GM19324 (cell line): ENCODE results near the gene PDGFRB.

Experiments used
- ATAC-seq: cut with Tn5 transposase; IDR thresholded peaks from one replicate; pipeline ENCODE4 v1.9.1; 2021; ENCODE audit warnings: mild to moderate bottlenecking, moderate library complexity; ENCODE audit not compliant: unreplicated experiment, low FRiP score

The PDGFRB gene

DNA sequence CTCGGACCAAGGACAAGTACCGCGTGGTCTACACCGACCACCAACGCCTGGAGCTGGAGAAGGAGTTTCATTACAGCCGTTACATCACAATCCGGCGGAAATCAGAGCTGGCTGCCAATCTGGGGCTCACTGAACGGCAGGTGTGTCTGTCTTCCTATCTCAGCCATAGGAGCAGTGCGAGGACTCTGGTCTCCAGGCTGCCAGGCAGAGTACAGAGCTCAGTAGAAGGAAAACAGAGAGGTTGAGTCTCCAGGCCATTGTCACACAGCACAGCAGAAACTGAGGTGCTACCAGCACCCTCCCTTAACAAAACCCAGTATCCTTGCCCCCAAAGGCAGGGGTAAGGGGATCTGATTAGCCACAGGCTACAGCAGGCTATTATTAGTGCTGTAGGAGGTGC is 27.1 kb upstream of the PDGFRB start:
- no peak for ATAC-seq

DNA sequence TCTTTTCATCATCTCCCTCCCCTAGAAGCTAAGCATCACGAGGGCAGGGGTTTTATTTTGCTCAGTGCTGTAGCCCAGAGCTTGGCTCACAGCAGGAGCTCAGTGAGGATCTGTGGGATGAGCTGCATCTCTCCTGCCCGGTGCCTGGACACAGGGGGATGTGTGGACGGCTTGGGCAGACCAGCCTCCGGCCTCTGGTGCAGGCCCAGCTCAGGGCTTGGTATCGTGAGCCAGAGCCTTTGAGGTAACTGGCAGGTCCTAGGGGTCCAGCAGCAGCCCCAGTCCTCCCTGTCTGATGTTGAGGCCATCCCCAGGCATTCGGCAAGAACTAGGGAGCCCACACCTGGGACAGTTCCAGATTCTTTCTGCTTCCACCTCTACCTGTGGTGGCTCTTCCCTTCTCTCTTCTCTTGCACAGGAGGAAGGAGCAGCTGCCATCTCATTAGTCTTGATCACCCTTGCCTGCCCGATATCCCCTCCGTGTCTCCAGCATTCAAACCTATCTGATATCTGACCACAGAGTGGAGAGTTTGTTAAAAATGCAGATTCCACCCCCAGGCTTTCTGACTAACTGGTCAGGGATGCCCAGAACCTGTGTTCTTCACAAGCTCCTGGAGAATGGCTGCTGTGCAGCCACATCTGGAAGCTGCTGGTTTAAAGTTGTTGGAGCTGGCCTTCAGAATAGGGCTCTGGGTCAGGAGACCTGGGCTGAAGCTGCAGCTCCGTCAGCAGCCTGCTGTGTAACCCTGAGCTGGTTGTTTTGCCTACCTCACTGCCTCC is 26.3 kb upstream of the PDGFRB start:
- no peak for ATAC-seq

DNA sequence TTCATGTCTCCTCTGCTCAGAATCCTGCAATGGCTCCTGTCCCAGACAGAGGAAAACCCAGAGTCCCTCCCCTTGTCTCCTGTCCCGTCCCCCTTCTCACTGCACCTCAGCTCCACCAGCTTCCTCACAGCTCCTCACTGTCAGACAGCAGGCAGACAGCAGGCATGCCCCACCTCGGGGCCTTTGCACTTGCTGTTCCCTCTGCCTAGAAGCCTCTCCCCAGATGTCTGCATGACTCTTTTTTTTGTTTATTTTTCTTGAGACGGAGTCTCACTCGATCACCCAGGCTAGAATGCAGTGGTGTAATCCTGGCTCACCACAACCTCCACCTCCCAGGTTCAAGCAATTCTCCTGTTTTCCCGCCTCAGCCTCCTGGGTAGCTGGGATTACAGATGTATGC is 25.4 kb upstream of the PDGFRB start:
- ATAC-seq = no peak

DNA sequence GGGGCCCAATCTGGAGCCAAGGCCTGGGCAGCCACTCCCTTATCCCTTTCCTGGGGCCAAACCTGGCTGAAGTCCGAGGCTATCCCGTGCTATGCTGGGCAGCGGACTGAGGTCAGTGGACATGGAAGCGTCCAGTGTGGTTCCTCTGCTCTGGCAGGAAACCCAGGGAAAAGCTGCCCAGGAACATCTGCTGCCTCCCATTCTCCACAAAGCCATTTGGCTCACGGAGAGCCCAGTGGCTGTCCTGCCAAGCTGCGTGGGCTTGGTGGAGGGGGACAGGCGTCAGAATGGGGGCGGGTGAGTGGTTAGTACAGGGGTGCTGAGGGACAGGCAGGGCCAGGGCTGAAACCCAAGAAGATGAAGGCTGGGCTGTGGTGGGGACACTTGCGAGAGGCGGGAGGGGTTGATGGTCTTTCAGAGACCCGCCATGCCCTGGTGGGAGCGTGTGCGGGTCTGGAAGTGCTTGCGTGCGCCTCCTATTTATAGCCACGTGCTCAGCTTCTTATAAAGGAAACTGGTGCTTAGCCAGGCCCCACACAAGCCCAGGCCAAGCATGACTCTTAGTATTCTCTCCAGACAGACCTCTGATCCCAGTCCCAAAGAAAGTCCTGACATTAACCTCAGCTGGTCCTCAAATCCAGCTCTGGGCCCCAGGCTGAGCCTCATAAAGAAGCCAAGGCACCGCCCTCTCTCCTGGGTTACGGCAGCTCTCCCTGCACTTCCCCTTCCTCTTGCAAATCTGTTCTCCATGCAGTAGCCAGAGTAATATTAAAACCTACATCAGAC is 24.8 kb upstream of the PDGFRB start:
- ATAC-seq = no peak

DNA sequence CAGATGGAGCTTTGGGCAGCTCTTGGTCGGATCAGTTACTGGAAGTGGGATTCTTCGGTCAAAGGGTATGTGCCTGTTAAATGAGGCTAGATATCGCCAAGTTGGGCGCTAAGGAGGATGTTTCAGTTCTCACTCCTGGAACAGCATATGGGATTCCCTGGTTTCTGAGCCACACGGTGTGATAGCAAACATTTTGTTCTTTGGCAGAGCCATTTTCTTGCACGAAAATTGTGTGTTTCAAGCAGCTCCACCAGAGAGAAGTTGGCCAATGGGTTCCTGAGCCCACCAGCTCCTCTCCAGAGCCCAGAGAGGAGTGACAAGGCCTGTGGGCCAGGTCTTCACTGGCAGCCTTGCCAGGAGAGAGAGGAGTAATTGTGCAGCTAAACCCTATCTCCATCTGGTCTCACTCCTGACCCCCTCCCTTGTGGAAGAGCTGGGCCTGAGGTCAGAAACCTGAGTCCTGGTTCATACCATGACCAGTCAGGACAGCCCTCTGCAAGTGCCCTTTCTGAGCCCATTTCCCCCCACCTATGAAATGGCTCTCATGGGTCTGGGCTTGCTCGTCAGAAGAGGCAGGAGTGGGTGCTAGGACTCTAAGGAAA is 23.5 kb upstream of the PDGFRB start:
- no peak for ATAC-seq

DNA sequence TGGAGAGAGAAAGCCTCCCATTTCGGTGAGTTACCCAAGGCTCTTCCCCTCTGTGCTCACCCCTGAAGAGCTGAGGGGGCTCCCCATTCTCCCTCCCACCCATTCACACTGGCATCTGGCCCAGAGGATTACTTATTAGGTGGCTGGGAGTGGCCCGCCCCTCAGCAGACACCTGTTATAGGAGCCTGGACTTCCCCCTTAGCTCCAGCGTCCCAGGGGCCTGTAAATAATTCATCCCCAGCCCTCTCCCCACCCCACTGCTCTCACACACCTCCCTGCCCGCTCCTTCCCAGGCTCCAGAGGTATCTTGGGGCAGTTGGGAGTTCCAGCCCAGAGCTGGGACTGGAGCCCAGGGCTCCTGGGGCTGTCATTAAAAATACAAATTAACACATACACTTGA is 22.6 kb upstream of the PDGFRB start:
- no peak for ATAC-seq

DNA sequence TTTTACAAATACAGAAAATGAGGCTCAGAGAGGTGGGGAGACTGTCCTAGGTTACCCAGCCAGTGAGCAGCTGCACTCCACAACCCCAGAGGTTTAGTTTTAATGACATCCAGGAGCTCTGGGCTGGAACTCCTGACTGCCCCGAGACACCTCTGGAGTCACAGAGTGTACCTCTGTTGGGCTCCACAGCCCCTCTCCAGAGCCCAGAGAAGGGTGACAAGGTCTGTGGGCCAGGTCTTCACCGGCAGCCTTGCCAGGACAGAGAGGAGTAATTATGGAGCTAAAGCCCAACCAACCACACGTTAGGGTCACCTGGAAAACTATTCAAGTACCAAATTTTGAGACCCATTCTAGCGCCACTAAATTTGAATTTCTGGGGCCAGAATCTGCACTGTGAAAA is 22.1 kb upstream of the PDGFRB start:
- ATAC-seq = no peak

DNA sequence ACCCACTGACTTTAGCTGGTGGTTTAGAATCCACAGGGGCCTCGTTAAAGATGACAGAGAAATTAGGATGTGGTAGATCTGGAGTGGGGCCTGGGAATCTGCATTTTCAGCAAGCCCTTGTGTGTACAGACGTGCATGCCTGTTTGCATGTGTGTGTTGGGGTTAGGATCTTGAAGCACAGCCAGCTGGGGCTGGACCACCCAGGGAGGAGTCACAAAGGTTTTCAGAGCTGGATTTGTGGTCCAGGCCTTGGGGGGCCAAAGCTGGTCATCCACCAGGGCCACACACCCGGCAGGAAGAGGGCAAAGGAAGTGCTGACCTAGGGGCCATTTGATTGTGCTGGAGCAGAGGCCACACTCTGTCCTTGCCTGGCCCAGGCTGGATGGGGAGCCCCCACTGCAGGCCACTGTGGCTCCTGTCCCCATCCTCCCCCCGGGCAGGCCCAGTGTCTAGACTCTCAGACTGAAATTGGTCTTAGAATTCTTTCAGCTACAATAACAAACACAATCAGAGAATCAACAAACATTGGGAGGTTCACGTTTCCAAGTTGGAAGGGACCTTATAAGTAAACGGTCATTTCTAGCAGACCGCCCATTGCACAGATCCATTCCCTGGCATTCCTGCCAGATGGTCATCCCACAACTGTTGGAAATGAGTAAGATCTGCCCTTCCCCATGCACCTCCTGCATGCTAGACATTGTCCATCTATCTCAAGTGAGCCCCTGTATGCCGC is 21.3 kb upstream of the PDGFRB start:
- ATAC-seq = no peak

DNA sequence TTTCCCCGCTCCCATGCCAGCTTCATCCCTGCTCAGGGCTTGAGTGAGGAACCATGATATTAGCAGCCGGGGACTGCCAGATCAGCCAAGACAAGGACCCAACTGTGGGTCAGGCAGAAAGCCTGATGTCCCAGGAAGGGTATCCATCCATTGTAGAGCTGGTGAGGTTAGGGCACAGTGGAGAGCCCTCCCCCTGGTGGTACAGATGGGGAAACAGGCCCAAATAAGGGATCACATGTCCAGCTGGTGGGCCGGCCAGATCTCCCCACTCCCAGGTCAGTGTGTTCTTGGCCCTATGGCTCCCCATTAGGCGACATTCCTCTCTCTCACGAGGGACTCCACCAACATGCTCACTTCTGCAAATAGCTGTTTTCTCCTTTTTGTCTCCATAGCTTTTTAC is 19.9 kb upstream of the PDGFRB start:
- ATAC-seq = no peak

DNA sequence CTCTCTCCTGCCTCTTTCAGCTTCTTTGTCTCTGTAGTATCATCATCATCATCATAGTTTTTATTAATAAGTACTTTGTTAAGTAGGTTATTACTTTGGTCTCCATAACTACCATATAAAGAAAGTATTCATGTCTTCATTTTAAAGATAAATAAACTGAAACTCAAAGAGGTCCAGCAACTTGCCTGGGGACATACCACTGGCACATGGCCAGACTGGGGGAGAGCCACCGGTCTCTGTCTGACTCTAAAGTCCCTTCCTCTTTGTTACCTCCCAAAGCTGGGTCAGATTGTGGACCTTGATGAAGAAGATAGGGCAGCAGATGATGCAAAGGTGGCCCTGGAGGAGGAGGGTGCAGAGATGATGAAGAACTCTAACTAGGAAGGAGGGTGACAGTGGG is 19.4 kb upstream of the PDGFRB start:
- ATAC-seq = no peak

DNA sequence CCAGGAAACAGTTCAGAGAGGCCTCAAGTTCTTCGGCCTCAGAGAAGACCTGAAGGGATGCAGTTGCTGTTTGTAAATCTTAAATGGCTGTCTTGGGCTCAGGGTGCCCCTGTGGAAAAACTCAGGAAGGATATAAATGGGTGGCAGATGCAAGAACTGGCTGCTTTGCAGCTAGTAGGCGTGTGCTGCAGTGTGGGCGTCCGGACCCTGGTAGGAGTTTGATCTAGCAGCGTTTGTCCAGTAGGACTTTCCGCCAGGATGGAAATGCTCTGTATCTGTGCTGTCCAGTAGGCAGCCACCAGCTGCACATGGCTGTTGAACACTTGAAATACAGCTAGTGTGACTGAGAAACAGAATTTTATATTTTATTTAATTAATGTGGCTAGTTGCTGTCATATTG is 18.6 kb upstream of the PDGFRB start:
- ATAC-seq = no peak

DNA sequence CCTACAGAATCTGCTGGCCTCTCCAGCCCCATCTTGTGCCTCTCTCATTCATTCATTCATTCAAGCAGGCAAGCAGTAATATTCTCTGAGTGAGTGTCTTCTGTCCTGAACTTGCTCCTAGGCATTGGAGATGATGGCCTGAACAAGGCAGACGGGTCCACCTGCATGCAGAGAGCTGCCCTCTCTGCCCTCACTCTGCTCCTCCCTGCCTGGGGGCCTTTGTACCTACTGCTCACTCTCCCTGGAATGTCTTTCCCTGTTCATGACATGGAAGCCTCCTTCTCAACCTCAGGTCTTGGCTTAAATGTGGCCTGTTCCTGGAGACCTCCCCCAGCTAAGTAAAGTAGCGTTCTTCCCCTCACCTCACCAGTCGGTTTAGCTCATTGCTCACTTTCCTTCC is 17.5 kb upstream of the PDGFRB start:
- no peak for ATAC-seq

DNA sequence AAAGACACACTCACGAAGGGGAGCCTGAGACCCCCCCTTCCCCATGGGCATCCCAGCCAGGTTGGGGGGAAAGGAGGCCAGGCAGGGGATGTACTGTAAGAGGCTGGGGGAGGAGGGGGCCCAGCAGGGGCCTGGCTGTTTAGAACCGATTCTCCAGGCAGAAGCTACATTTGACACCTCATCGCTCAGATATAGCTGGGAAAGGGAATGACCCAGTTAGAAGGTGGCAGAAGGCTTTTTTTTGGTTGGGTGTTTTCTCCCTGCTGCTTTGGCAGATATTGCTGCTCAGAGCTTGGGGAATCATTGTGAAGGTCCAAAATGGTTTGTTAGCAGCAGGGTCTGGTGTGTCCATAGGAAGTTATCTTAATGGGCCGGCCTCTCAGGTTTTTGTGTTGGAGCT is 16.9 kb upstream of the PDGFRB start:
- no peak for ATAC-seq

DNA sequence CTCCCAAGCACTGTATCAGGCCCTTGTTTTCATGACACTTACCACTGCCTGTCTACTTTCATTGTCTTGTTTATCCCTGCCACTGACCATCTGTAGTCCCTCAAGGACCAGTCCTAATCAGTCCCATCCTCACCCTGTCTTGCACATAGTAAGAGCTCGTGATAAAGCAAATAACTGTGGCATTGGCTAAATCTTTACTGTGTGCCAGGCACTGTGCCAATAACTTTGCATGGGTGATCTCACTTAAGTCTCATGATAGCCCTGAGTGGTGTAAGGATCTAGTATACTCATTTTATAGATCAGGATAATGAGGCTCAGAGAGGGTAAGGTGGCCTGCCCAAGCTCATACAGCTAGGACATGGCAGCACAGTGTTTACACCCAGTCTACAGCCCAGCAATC is 16.5 kb upstream of the PDGFRB start:
- no peak for ATAC-seq

DNA sequence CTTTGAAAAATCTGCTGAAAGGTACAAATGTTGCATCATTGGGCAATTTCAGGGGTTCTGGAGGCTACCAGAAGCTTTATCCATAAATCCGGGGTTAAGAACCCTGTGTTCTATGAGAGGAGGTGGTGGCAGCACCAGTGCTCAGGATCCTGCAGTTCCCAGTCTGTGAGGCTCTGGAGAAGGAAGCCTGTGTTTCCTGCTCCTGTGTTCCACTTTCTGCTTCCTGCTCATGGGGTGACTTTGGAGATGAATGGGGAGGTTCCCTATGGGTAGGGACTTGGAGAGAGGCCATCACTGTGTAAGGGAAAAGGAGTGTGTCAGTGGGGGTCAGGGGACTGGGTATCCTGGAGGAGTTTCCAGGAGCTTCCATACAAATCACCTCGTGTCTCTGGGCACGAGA is 13.2 kb upstream of the PDGFRB start:
- no peak for ATAC-seq

DNA sequence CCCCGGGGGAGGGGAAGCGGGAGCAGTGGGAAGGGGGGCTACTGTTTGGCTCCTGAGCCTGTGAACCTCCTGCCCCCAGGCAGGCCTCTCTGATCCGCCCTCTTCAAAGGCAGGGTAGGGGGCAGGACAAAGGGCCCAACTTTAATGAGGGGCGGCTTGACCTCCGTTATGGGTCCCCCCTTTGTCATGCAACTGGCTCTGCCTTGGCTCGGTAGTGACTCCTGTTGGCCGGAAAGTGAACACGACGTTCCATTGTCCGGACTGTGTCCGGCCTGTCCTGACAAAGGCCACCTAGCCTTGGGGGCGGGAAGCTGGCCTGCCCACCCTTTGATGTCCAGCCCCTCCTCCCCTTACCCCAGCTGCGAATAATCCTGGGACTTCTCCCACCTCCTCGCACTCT is 12.3 kb upstream of the PDGFRB start:
- ATAC-seq = no peak

DNA sequence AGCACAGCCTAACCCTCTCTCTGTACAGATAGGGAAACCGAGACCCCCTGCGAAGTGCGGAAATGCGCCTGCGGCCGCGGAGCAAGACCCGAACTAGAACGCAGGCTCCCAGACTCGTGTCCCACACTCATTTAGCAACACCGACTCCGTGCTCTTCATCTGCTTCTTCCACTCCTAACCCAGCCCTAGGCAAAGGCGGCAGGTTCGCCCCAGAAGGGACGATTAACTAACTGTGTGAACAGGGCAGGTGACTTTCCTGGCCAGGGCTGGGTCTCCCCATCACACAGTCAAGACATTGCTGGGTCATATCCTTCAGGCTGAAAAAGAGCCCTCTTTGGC is 11.8 kb upstream of the PDGFRB start:
- no peak for ATAC-seq

DNA sequence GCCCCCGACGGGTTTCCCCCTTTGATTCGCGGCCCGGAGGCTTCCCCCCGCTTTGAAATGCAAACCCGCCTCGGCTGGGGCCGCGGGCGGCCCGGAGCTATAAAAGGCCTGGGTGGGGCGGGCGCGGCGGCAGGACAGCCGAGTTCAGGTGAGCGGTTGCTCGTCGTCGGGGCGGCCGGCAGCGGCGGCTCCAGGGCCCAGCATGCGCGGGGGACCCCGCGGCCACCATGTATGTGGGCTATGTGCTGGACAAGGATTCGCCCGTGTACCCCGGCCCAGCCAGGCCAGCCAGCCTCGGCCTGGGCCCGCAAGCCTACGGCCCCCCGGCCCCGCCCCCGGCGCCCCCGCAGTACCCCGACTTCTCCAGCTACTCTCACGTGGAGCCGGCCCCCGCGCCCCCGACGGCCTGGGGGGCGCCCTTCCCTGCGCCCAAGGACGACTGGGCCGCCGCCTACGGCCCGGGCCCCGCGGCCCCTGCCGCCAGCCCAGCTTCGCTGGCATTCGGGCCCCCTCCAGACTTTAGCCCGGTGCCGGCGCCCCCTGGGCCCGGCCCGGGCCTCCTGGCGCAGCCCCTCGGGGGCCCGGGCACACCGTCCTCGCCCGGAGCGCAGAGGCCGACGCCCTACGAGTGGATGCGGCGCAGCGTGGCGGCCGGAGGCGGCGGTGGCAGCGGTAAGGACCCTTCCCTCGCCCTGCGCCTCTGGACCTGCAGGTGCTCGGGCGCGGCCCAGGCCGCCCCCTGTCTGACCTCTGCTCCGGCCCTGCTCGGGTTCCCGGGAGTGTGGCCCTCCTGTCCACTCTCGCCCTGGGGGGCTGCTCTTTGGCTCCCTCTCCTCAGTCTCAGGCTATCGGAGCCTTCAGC is 11.2 kb upstream of the PDGFRB start, which contains the start of gene CDX1:
Gene CDX1, plus strand, starts transcription at position 129 of the 862 bp plus-strand sequence. Its CDS starts 99 bp downstream, at position 228.
- ATAC-seq = no peak

DNA sequence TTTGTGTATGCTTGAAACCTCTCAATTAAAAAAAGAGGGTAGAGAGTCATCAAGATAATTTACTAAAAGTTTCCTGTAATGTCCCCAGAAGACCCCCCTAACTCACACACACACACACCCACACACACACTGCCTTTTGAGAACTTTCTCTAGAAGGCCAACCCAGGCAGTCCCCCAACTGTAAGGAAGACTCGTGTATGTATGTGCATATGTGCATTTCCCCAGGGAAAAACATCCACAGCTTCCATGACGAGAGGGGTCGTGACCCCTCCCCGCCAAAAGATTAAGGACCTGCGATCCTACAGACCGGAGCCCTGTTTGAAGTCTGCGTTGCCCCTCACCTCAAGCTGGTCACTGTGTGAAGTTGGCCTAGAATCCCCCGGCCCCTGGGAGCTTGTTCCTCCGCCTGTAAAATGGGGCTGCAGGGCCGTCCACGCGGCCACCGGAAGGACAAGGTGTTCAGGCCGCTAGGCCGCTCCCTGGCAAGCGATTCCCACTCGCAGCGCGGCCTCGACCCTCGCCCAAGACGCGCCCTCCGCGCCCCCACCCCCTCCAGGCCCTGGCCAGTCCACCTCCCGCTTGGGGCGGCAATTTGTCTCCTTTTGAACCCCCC is 10.5 kb upstream of the PDGFRB start:
- ATAC-seq = no peak
